ENCODE results near the gene DEFB121.

DEFB121 gene

GRCh38 chr20:31363295-31363694, 42.7 kb downstream of the DEFB121 start:
- no peak for DNase-seq (ENCODE audit: low spot score)

- no peak for DNase-seq (ENCODE audit: low spot score)
These were observed 50.0 kb downstream of the DEFB121 start for GRCh38 chr20:31355981-31356380.
